ENCODE results near the gene KPNA5.

DNA sequence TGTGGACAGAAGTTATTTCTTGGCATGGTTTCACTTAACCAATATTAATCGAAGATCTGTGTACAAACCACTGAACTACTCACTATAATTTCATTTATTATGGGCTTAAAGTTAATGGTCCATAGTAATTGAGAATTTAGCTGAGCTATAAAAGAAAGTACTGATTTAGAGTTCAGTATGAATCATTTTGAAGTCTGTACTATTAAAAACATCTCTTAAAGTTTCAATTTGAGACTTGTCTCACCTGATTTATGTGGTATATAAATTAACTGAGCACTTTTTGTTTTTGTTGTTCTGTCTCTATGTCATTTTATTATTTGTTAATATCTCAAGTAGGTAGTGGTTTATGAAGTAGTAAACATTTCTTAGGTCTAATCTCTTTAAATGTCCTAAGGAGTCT, 24.9 kb downstream of the KPNA5 start:
- TF ChIP-seq GATA2 (IDR thresholded peaks at IDR 0.05; ENCODE audit: low read depth, low read length) (no peak), GATA3 (IDR thresholded peaks at IDR 0.05; ENCODE audit: low read depth, low read length) (no peak)
